Measurements from ENCODE around the gene EGFL8. TPM values are rescaled to one million over a fixed set of nuclear protein-coding genes. Genes with fewer than 3 reads are reported as not detected.

Gene EGFL8
- total and polyA plus RNA-seq, 7 donors: 2.3 to 24.4 (median 13.8) TPM

DNA sequence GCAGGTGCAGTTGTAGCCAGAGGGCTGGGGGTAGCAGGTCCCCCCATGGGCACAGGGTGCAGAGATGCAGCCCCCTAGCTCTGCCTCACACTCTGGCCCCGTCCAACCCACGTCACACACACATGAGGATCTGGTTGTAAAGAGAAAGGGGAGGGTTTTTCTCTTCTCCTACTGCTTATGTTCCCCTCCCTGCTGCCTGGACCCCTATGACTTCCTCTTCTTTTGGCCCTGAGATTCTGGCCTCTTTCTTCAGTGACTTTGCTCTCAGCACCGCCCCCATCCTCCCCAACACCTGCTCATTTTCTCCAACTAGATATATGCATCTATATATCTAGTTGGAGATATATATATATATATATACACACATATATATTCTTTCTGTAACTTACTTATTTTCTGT, 49.7 kb downstream of the EGFL8 start:
- no peak for DNase-seq
- TF ChIP-seq, protein P1, sequence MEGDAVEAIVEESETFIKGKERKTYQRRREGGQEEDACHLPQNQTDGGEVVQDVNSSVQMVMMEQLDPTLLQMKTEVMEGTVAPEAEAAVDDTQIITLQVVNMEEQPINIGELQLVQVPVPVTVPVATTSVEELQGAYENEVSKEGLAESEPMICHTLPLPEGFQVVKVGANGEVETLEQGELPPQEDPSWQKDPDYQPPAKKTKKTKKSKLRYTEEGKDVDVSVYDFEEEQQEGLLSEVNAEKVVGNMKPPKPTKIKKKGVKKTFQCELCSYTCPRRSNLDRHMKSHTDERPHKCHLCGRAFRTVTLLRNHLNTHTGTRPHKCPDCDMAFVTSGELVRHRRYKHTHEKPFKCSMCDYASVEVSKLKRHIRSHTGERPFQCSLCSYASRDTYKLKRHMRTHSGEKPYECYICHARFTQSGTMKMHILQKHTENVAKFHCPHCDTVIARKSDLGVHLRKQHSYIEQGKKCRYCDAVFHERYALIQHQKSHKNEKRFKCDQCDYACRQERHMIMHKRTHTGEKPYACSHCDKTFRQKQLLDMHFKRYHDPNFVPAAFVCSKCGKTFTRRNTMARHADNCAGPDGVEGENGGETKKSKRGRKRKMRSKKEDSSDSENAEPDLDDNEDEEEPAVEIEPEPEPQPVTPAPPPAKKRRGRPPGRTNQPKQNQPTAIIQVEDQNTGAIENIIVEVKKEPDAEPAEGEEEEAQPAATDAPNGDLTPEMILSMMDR (IDR thresholded peaks at IDR 0.05): no peak
- TF ChIP-seq POLR2A (IDR thresholded peaks at IDR 0.05) (no peak), POLR2AphosphoS5 (IDR thresholded peaks at IDR 0.05) (no peak), EP300 (IDR thresholded peaks at IDR 0.05) (no peak)
- Histone ChIP-seq H3K36me3 (no peaks in the 10 kb centered on the region), H3K27me3 (no peaks in the 10 kb centered on the region), H3K9me3 (no peaks in the 10 kb centered on the region), H3K4me1 (no peaks in the 10 kb centered on the region), H3K4me3 (no peak overlapping the region), H3K27ac (no peak overlapping the region)
- intact Hi-C loops (cut with DNase I): no loop called here
- 73 to 77% methylated on average over 3 of the region's 3 CpGs for WGBS, 2 donors

DNA sequence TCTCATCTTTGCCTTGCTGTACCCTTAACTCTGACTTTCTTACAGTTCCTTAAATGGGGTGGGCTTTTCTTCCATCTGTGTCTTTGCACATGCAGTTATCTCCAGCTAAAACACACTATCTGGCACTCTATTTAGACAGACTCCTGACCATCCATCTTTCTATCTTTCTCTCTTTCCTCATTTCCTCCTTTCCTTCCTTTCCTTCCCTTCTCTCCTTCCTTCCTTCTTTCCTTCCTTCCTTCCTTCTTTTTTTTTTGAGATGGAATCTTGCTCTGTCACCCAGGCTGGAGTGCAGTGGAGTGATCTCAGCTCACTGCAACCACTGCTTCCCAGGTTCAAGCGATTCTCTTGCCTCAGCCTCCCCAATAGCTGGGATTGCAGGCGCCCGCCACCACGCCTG, 51.2 kb downstream of the EGFL8 start:
- no peak for DNase-seq
- intact Hi-C loops (cut with DNase I): no loop called here

DNA sequence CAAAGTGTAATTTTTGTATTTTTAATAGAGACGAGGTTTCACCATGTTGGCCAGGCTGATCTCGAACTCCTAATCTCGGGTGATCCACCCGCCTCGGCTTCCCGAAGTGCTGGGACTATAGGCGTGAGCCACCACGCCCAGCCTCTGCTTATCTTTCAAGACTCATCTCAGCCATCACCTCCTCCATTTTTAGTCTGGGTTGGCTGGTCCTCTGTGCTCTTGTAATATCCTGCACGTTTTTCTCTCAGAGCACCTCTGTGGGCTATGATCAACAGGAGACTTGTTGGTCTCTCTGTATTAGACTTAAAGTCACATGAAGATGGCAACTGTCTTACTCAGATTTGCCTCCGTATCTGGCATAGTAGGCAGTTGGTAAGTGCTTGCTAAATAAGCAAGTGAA, 51.9 kb downstream of the EGFL8 start:
- intact Hi-C loops (cut with DNase I): no loop called here
- Histone ChIP-seq H3K4me3 (no peak overlapping the region), H3K27ac (no peak overlapping the region), H3K9me3 (no peaks in the 10 kb centered on the region), H3K27me3 (peaks cover 0 to 5% (median 0%) of the 10 kb centered on the region in 3 donors), H3K36me3 (no peaks in the 10 kb centered on the region), H3K4me1 (no peaks in the 10 kb centered on the region)
- 73 to 90% methylated on average over 10 of the region's 10 CpGs for WGBS, 2 donors
- peak; percentile 43 for DNase-seq
- TF ChIP-seq, protein P1 (IDR thresholded peaks at IDR 0.05): no peak
- no peak for TF ChIP-seq EP300 (IDR thresholded peaks at IDR 0.05)
- no peak for TF ChIP-seq POLR2A (IDR thresholded peaks at IDR 0.05)
- no peak for TF ChIP-seq POLR2AphosphoS5 (IDR thresholded peaks at IDR 0.05)

More for the DNA sequence above, 51.2 kb downstream of the EGFL8 start:
- no peak overlapping the region for H3K4me3 ChIP-seq
- H3K27me3 ChIP-seq: peaks cover 0 to under 1% (median 0%) of the 10 kb centered on the region in 3 donors
- no peak overlapping the region for H3K27ac ChIP-seq
- no peaks in the 10 kb centered on the region for H3K9me3 ChIP-seq
- no peaks in the 10 kb centered on the region for H3K36me3 ChIP-seq
- no peaks in the 10 kb centered on the region for H3K4me1 ChIP-seq
- 92 to 98% methylated on average over 4 of the region's 4 CpGs for WGBS, 2 donors
- TF ChIP-seq EP300 (IDR thresholded peaks at IDR 0.05): no peak

DNA sequence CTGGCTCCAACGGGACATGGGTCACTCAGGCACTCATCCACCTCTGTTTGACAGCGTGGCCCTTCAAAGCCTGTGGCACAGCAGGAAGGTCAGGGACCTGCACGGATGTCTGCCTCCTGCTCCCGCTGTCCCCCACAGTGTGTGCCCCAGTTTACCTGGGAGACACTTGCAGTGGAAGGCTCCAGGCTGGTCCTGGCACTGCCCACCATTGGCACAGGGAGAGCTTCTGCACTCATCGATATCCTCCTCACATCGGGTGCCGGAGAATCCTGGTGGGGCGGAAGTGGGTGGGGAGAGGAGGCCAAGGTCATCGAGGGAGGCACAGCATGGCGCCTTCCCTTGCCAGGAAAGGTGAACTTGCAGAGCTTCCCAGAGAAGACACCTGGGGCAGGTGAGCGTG, 52.6 kb downstream of the EGFL8 start:
- H3K36me3 ChIP-seq: no peaks in the 10 kb centered on the region
- H3K27ac ChIP-seq: no peak overlapping the region
- intact Hi-C loops (cut with DNase I): no loop called here
- H3K4me1 ChIP-seq: no peaks in the 10 kb centered on the region
- 92% methylated on average over 11 of the region's 11 CpGs for WGBS, 2 donors
- TF ChIP-seq POLR2A (IDR thresholded peaks at IDR 0.05) (no peak), EP300 (IDR thresholded peaks at IDR 0.05) (no peak), POLR2AphosphoS5 (IDR thresholded peaks at IDR 0.05) (no peak)
- TF ChIP-seq, protein P1 (IDR thresholded peaks at IDR 0.05): no peak
- no peaks in the 10 kb centered on the region for H3K9me3 ChIP-seq
- peak; percentile 40 for DNase-seq
- peaks cover 0 to 5% (median 0%) of the 10 kb centered on the region in 3 donors for H3K27me3 ChIP-seq
- no peak overlapping the region for H3K4me3 ChIP-seq

Small RNAs within 50 kb of the gene (small RNA-seq; reads per million reads assigned to genes)
- gene AL662884.1 (0 reads per million in 3 donors), gene MIR6833 (0 to 0.86 (median 0.06) reads per million in 3 donors)

Other genes starting within 250 kb of the EGFL8 start
- gene C2, start 236.9 kb upstream of the EGFL8 start, total RNA-seq: 10 to 100 TPM in 3 of 4 donors, 1 to 10 TPM in 1; 4.9 to 17.7 (median 13.6) TPM
- 10 to 100 TPM; 10.2 to 39.2 (median 23.1) TPM for gene C2, start 236.9 kb upstream of the EGFL8 start, polyA plus RNA-seq
- 10 to 100 TPM; 14.3 to 40.0 (median 28.7) TPM for gene CFB, start 218.5 kb upstream of the EGFL8 start, total RNA-seq
- gene CFB, start 218.5 kb upstream of the EGFL8 start, polyA plus RNA-seq: 100 to 1,000 TPM in 1 of 3 donors, 1 to 10 TPM in 2; 3.6 to 118 (median 9.5) TPM
- 10 to 100 TPM; 60.1 to 96.9 (median 75.8) TPM for gene NELFE, start 205.6 kb upstream of the EGFL8 start, total RNA-seq
- gene NELFE, start 205.6 kb upstream of the EGFL8 start, polyA plus RNA-seq: 10 to 100 TPM; 52.5 to 73.5 (median 58.9) TPM
- gene SKIC2, start 205.4 kb upstream of the EGFL8 start, total RNA-seq: 10 to 100 TPM; 22.1 to 73.4 (median 33.4) TPM
- 10 to 100 TPM; 25.0 to 68.2 (median 30.6) TPM for gene SKIC2, start 205.4 kb upstream of the EGFL8 start, polyA plus RNA-seq
- 10 to 100 TPM; 11.4 to 22.7 (median 18.3) TPM for gene DXO, start 192.5 kb upstream of the EGFL8 start, total RNA-seq
- 10 to 100 TPM in 1 of 3 donors, 1 to 10 TPM in 2; 8.4 to 17.3 (median 9.9) TPM for gene DXO, start 192.5 kb upstream of the EGFL8 start, polyA plus RNA-seq
- gene C4A, start 182.5 kb upstream of the EGFL8 start, total RNA-seq: 100 to 1,000 TPM in 3 of 4 donors, 10 to 100 TPM in 1; 46.7 to 254 (median 179) TPM
- gene C4A, start 182.5 kb upstream of the EGFL8 start, polyA plus RNA-seq: 10 to 100 TPM in 1 of 3 donors, 1 to 10 TPM in 2; 2.3 to 63.4 (median 3.0) TPM
- gene C4B, start 149.8 kb upstream of the EGFL8 start, total RNA-seq: 100 to 1,000 TPM in 2 of 4 donors, 10 to 100 TPM in 2; 74.2 to 291 (median 155) TPM
- 10 to 100 TPM in 1 of 3 donors, 1 to 10 TPM in 2; 3.2 to 64.7 (median 4.2) TPM for gene C4B, start 149.8 kb upstream of the EGFL8 start, polyA plus RNA-seq
- gene CYP21A2, start 126.2 kb upstream of the EGFL8 start, total RNA-seq: 1 to 10 TPM; 1.1 to 4.9 (median 3.2) TPM
- 1 to 10 TPM in 1 of 3 donors, under 1 TPM in 1, not detected in 1; 0.57 to 1.2 TPM for gene CYP21A2, start 126.2 kb upstream of the EGFL8 start, polyA plus RNA-seq
- 100 to 1,000 TPM in 3 of 4 donors, 10 to 100 TPM in 1; 66.0 to 224 (median 116) TPM for gene TNXB, start 55.3 kb upstream of the EGFL8 start, total RNA-seq
- gene TNXB, start 55.3 kb upstream of the EGFL8 start, polyA plus RNA-seq: 10 to 100 TPM in 1 of 3 donors, 1 to 10 TPM in 2; 1.4 to 16.4 (median 7.2) TPM
- 10 to 100 TPM; 24.5 to 73.4 (median 24.8) TPM for gene ATF6B, start 36.3 kb upstream of the EGFL8 start, total RNA-seq
- 10 to 100 TPM; 10.9 to 93.6 (median 14.4) TPM for gene ATF6B, start 36.3 kb upstream of the EGFL8 start, polyA plus RNA-seq
- 1 to 10 TPM; 2.1 to 5.5 (median 4.2) TPM for gene FKBPL, start 34.3 kb upstream of the EGFL8 start, total RNA-seq
- 10 to 100 TPM in 1 of 3 donors, 1 to 10 TPM in 2; 4.9 to 10.4 (median 6.0) TPM for gene FKBPL, start 34.3 kb upstream of the EGFL8 start, polyA plus RNA-seq
- 1 to 10 TPM; 1.8 to 6.1 (median 3.1) TPM for gene PRRT1, start 12.7 kb upstream of the EGFL8 start, total RNA-seq
- 1 to 10 TPM in 2 of 3 donors, under 1 TPM in 1; 0.46 to 3.3 (median 1.8) TPM for gene PRRT1, start 12.7 kb upstream of the EGFL8 start, polyA plus RNA-seq
- 100 to 1,000 TPM in 2 of 4 donors, 10 to 100 TPM in 2; 15.5 to 126 (median 62.7) TPM for gene PPT2, start 10.5 kb upstream of the EGFL8 start, total RNA-seq
- gene PPT2, start 10.5 kb upstream of the EGFL8 start, polyA plus RNA-seq: 10 to 100 TPM in 1 of 3 donors, 1 to 10 TPM in 2; 3.0 to 13.0 (median 5.4) TPM
- 10 to 100 TPM; 32.4 to 45.7 (median 36.5) TPM for gene AGPAT1, start 11.5 kb downstream of the EGFL8 start, total RNA-seq
- gene AGPAT1, start 11.5 kb downstream of the EGFL8 start, polyA plus RNA-seq: 10 to 100 TPM; 36.6 to 54.2 (median 37.9) TPM
- 100 to 1,000 TPM in 2 of 4 donors, 10 to 100 TPM in 2; 61.5 to 118 (median 95.1) TPM for gene RNF5, start 13.8 kb downstream of the EGFL8 start, total RNA-seq
- 100 to 1,000 TPM in 2 of 3 donors, 10 to 100 TPM in 1; 95.2 to 220 (median 189) TPM for gene RNF5, start 13.8 kb downstream of the EGFL8 start, polyA plus RNA-seq
- 1 to 10 TPM; 1.9 to 8.9 (median 5.3) TPM for gene AGER, start 19.7 kb downstream of the EGFL8 start, total RNA-seq
- 10 to 100 TPM in 1 of 3 donors, 1 to 10 TPM in 1, not detected in 1; 2.4 to 10.6 TPM for gene AGER, start 19.7 kb downstream of the EGFL8 start, polyA plus RNA-seq
- 10 to 100 TPM; 53.6 to 67.7 (median 57.0) TPM for gene PBX2, start 25.6 kb downstream of the EGFL8 start, total RNA-seq
- gene PBX2, start 25.6 kb downstream of the EGFL8 start, polyA plus RNA-seq: 10 to 100 TPM; 16.6 to 55.2 (median 19.8) TPM
- gene GPSM3, start 28.0 kb downstream of the EGFL8 start, total RNA-seq: 10 to 100 TPM in 3 of 4 donors, 1 to 10 TPM in 1; 5.0 to 13.3 (median 10.4) TPM
- gene GPSM3, start 28.0 kb downstream of the EGFL8 start, polyA plus RNA-seq: 10 to 100 TPM; 15.5 to 56.2 (median 15.6) TPM
- gene NOTCH4, start 59.5 kb downstream of the EGFL8 start, total RNA-seq: 10 to 100 TPM in 1 of 4 donors, 1 to 10 TPM in 3; 5.4 to 23.0 (median 6.3) TPM
- gene NOTCH4, start 59.5 kb downstream of the EGFL8 start, polyA plus RNA-seq: 1 to 10 TPM; 1.2 to 9.9 (median 1.8) TPM
- gene TSBP1, start 207.3 kb downstream of the EGFL8 start, total RNA-seq: not detected
- not detected for gene TSBP1, start 207.3 kb downstream of the EGFL8 start, polyA plus RNA-seq
- gene BTNL2, start 242.6 kb downstream of the EGFL8 start, total RNA-seq: not detected
- not detected for gene BTNL2, start 242.6 kb downstream of the EGFL8 start, polyA plus RNA-seq